HepG2 (cell line): ENCODE measurements around the gene AREL1. TPM values are rescaled to one million over a fixed set of nuclear protein-coding genes. Genes with fewer than 3 reads are reported as not detected.

Experiments
- ATAC-seq: fragments of 200-7000 bp; cut with Tn5 transposase; 3 replicates; pipeline ENCODE4 v1.9.1; 2020; ENCODE audit warnings: mild to moderate bottlenecking, moderate library complexity
- BruUV-seq: library from RNA; stranded (reverse); fragments of 400-500 nt; replicated peaks from 2 replicates; lab custom pipeline; 2021; lab: Mats Ljungman, UMichigan
- CTCF ChIA-PET: fragments of 300-600 bp; formaldehyde crosslinking; extraction: SDS; loops from one replicate; lab custom pipeline; 2021; ENCODE audit warnings: low total read pairs, inconsistent platforms, low intra/inter-chr PET ratio; lab: Yijun Ruan, JAX
- POLR2A ChIA-PET: fragments of 350-600 bp; sonication (Branson Sonifier 250); formaldehyde crosslinking; loops from one replicate; lab custom pipeline; 2020; ENCODE audit warnings: antibody characterized with exemption, inconsistent platforms; lab: Yijun Ruan, JAX
- DNase-seq: peaks from one replicate; pipeline ENCODE4 v3.0.0-alpha.2; 2015; ENCODE audit warnings: low spot score
- FAIRE-seq: peaks from 3 replicates; lab custom pipeline; 2011; peaks lifted over from hg19 to GRCh38; lab: Jason Lieb, UNC
- H2AFZ ChIP-seq: one replicate; pipeline ENCODE4 v1.6.1; 2011; ENCODE audit warnings: low read length, inconsistent platforms
- H3K27ac ChIP-seq: fragments of 300-600 bp; 3 replicates; pipeline ENCODE4 v1.8.0; 2011; ENCODE audit warnings: mixed run types, mild to moderate bottlenecking, mixed read lengths, low read length, inconsistent platforms; ENCODE audit not compliant: insufficient read depth; ENCODE audit errors: extremely low read length
- H3K27me3 ChIP-seq, 2 experiments: fragments of 200-600 bp in 1 of 2; 2 replicates in 1 of 2; 3 replicates in 1 of 2; pipeline versions ENCODE4 v1.6.0 to v1.8.0; 2011; ENCODE audit warnings: low read length in 2 of 2, mild to moderate bottlenecking in 2 of 2, moderate library complexity in 2 of 2, inconsistent platforms in 1 of 2; ENCODE audit not compliant: insufficient read depth in 2 of 2, control insufficient read depth in 1 of 2
- H3K36me3 ChIP-seq, 2 experiments: fragments of 200-600 bp in 1 of 2; replicated peaks in 1 of 2; 2 replicates in 1 of 2; 3 replicates in 1 of 2; pipeline versions ENCODE4 v1.5.1 to v1.8.0; 2011; ENCODE audit warnings: low read length in 2 of 2, inconsistent platforms in 1 of 2; ENCODE audit not compliant: insufficient read depth in 2 of 2, control insufficient read depth in 1 of 2
- H3K4me1 ChIP-seq: 2 replicates; pipeline ENCODE4 v1.5.1; 2012; ENCODE audit warnings: low read length, inconsistent platforms; ENCODE audit not compliant: insufficient read depth
- H3K4me2 ChIP-seq: 2 replicates; pipeline ENCODE4 v1.6.0; 2011; ENCODE audit warnings: low read depth, low read length, inconsistent platforms
- H3K4me3 ChIP-seq, 3 experiments: fragments of 200-600 bp in 1 of 3; sonication (generic), shearing (Covaris generic) in 1 of 3; replicated peaks in 1 of 3; 2 replicates each; pipeline ENCODE4 v1.5.1; 2011 to 2016; ENCODE audit warnings: low read length in 3 of 3, inconsistent platforms in 2 of 3, low read depth in 2 of 3, mild to moderate bottlenecking in 2 of 3, control low read depth in 1 of 3, mixed read lengths in 1 of 3; ENCODE audit not compliant: insufficient read depth in 1 of 3
- H3K79me2 ChIP-seq: one replicate; pipeline ENCODE4 v1.6.1; 2011; ENCODE audit warnings: low read length, inconsistent platforms; ENCODE audit not compliant: insufficient read depth
- H3K9ac ChIP-seq: 2 replicates; pipeline ENCODE4 v1.6.0; 2011; ENCODE audit warnings: mild to moderate bottlenecking, low read depth, low read length, inconsistent platforms; ENCODE audit not compliant: insufficient read depth
- H3K9me3 ChIP-seq: 2 replicates; pipeline ENCODE4 v1.5.1; 2012; ENCODE audit warnings: mild to moderate bottlenecking, low read length
- H4K20me1 ChIP-seq: 2 replicates; pipeline ENCODE4 v1.6.0; 2011; ENCODE audit warnings: inconsistent platforms, mild to moderate bottlenecking, low read length, moderate library complexity; ENCODE audit not compliant: insufficient read depth
- CBX5 ChIP-seq: sonication (generic); formaldehyde crosslinking; IDR thresholded peaks from 2 replicates; pipeline ENCODE4 v1.4.0; 2020; ENCODE audit warnings: missing genetic modification reagents, borderline replicate concordance
- CENPT ChIP-seq: sonication (generic); formaldehyde crosslinking; IDR thresholded peaks from 2 replicates; pipeline ENCODE4 v1.8.0; 2022; ENCODE audit warnings: low read depth, mild to moderate bottlenecking, moderate library complexity, missing genetic modification reagents
- E2F1 ChIP-seq: sonication (generic); formaldehyde crosslinking; IDR thresholded peaks from 2 replicates; pipeline ENCODE4 v1.5.0; 2020; ENCODE audit warnings: missing genetic modification reagents
- KDM3A ChIP-seq: IDR thresholded peaks from 2 replicates; pipeline ENCODE4 v1.6.1; 2018; ENCODE audit warnings: low read depth, missing compliant biosample characterization
- MBD4 ChIP-seq: IDR thresholded peaks from 2 replicates; pipeline ENCODE4 v1.6.1; 2012; ENCODE audit warnings: low read length, inconsistent platforms, borderline replicate concordance
- NRL ChIP-seq: sonication (generic); formaldehyde crosslinking; IDR thresholded peaks from 2 replicates; pipeline ENCODE4 v1.5.0; 2020; ENCODE audit warnings: missing genetic modification reagents, mild to moderate bottlenecking, moderate library complexity, borderline replicate concordance
- RFX1 ChIP-seq: fragments of 450-650 bp; IDR thresholded peaks from 2 replicates; pipeline ENCODE4 v1.6.1; 2017
- ZBTB25 ChIP-seq: IDR thresholded peaks from 2 replicates; pipeline ENCODE4 v1.6.1; 2018; ENCODE audit warnings: missing genetic modification reagents
- ZC3H4 ChIP-seq: sonication (generic); formaldehyde crosslinking; IDR thresholded peaks from 2 replicates; pipeline ENCODE4 v1.4.0; 2020; ENCODE audit warnings: missing genetic modification reagents, borderline replicate concordance
- ZNF326 ChIP-seq: sonication (generic); formaldehyde crosslinking; IDR thresholded peaks from 2 replicates; pipeline ENCODE4 v1.4.0; 2020; ENCODE audit warnings: missing genetic modification reagents, borderline replicate concordance
- ZNF34 ChIP-seq: sonication (generic); formaldehyde crosslinking; IDR thresholded peaks from 2 replicates; pipeline ENCODE4 v1.4.0; 2020; ENCODE audit warnings: mild to moderate bottlenecking, missing genetic modification reagents, borderline replicate concordance
- ZNF350 ChIP-seq: sonication (generic); formaldehyde crosslinking; IDR thresholded peaks from 2 replicates; pipeline ENCODE4 v1.4.0; 2020; ENCODE audit warnings: mild to moderate bottlenecking, low read depth, missing genetic modification reagents, borderline replicate concordance
- ZNF546 ChIP-seq: sonication (generic); formaldehyde crosslinking; conservative IDR thresholded peaks from 2 replicates; pipeline ENCODE4 v1.8.1; 2023; ENCODE audit warnings: mild to moderate bottlenecking, missing genetic modification reagents
- WGBS: methylation state at CpG from one replicate; pipeline ENCODE4 v1.1.6; 2017; ENCODE audit warnings: low lambda C conversion rate; 5-methylcytosine and 5-hydroxymethylcytosine counted together
- in situ Hi-C: cut with HindIII; loops from 2 replicates; pipeline ENCODE4 v1.10.0; 2017; ENCODE audit warnings: low pct_unique_long_range_greater_than_20kb; ENCODE audit not compliant: extremely low pct_ligation_motif_present
- intact Hi-C: fragments of 100-400 bp; cut with micrococcal nuclease; formaldehyde crosslinking; loops from one replicate; pipeline ENCODE4 v1.10.0; 2022; ENCODE audit not compliant: unreplicated experiment
- polyA plus RNA-seq, 8 experiments: library from polyadenylated mRNA; depleted of rRNA in 3 of 8; stranded (reverse) in 7 of 8; unstranded in 1 of 8; fragments of >200 nt; fragmentation: Illumina TruSeq in 4 of 8; extraction: Trizol in 4 of 8; gene quantifications; 2 replicates each; pipeline versions ENCODE4 v1.2.1 to v1.2.3, GENCODE V29; 2011 to 2016; ENCODE audit warnings: low read depth in 4 of 8, missing spikeins in 1 of 8, mixed read lengths in 1 of 8; ENCODE audit not compliant: insufficient read depth in 1 of 8
- total RNA-seq, 5 experiments: library from RNA; depleted of rRNA; stranded (reverse); fragments of >200 nt; fragmentation: Illumina TruSeq; extraction: Trizol; gene quantifications; 2 replicates each; pipeline ENCODE4 v1.2.3, GENCODE V29; 2016; ENCODE audit warnings: low read depth in 1 of 5
- TF ChIP-seq, protein P1 (sequence below): sonication (generic); formaldehyde crosslinking; IDR thresholded peaks from 2 replicates; pipeline ENCODE4 v1.4.0; 2020; ENCODE audit warnings: mild to moderate bottlenecking, missing genetic modification reagents

AREL1 gene
- total and polyA plus RNA-seq, 2 of the 13 experiments (the other 11 are each of a cell fraction or from before 2014, with no cell fraction given): 21.3 to 25.4 TPM

- no peak for TF ChIP-seq ZBTB25 (CRISPR knock-in tag)
- TF ChIP-seq KDM3A: no peak
Measured at GRCh38 chr14:74664717-74665116, 48.2 kb downstream of the AREL1 start (continued).

- no peak overlapping the region for H2AFZ ChIP-seq
- no peak overlapping the region for H3K4me2 ChIP-seq
- no peaks in the 10 kb centered on the region for H3K27me3 ChIP-seq
- in situ Hi-C loops: no loop called here
- no peaks in the 10 kb centered on the region for H3K79me2 ChIP-seq
- H3K36me3 ChIP-seq: peaks cover 9 to 52% of the 10 kb centered on the region in 2 experiments
- DNase-seq (no peak), FAIRE-seq (no peak), ATAC-seq (no peak)
- H3K9ac ChIP-seq: no peak overlapping the region
- POLR2A ChIA-PET: no interaction called here
- no peaks in the 10 kb centered on the region for H3K9me3 ChIP-seq
- intact Hi-C loops: no loop called here
- no peaks in the 10 kb centered on the region; the same call in 1 of the 2 replicates for H4K20me1 ChIP-seq
- WGBS: 97% methylated on average over 7 of the region's 7 CpGs
- H3K27ac ChIP-seq: no peak overlapping the region
- no TSS peak for BruUV-seq
- H3K4me3 ChIP-seq: no peak overlapping the region
- H3K4me1 ChIP-seq: no peaks in the 10 kb centered on the region
- CTCF ChIA-PET: no interaction called here
- TF ChIP-seq, protein P1, sequence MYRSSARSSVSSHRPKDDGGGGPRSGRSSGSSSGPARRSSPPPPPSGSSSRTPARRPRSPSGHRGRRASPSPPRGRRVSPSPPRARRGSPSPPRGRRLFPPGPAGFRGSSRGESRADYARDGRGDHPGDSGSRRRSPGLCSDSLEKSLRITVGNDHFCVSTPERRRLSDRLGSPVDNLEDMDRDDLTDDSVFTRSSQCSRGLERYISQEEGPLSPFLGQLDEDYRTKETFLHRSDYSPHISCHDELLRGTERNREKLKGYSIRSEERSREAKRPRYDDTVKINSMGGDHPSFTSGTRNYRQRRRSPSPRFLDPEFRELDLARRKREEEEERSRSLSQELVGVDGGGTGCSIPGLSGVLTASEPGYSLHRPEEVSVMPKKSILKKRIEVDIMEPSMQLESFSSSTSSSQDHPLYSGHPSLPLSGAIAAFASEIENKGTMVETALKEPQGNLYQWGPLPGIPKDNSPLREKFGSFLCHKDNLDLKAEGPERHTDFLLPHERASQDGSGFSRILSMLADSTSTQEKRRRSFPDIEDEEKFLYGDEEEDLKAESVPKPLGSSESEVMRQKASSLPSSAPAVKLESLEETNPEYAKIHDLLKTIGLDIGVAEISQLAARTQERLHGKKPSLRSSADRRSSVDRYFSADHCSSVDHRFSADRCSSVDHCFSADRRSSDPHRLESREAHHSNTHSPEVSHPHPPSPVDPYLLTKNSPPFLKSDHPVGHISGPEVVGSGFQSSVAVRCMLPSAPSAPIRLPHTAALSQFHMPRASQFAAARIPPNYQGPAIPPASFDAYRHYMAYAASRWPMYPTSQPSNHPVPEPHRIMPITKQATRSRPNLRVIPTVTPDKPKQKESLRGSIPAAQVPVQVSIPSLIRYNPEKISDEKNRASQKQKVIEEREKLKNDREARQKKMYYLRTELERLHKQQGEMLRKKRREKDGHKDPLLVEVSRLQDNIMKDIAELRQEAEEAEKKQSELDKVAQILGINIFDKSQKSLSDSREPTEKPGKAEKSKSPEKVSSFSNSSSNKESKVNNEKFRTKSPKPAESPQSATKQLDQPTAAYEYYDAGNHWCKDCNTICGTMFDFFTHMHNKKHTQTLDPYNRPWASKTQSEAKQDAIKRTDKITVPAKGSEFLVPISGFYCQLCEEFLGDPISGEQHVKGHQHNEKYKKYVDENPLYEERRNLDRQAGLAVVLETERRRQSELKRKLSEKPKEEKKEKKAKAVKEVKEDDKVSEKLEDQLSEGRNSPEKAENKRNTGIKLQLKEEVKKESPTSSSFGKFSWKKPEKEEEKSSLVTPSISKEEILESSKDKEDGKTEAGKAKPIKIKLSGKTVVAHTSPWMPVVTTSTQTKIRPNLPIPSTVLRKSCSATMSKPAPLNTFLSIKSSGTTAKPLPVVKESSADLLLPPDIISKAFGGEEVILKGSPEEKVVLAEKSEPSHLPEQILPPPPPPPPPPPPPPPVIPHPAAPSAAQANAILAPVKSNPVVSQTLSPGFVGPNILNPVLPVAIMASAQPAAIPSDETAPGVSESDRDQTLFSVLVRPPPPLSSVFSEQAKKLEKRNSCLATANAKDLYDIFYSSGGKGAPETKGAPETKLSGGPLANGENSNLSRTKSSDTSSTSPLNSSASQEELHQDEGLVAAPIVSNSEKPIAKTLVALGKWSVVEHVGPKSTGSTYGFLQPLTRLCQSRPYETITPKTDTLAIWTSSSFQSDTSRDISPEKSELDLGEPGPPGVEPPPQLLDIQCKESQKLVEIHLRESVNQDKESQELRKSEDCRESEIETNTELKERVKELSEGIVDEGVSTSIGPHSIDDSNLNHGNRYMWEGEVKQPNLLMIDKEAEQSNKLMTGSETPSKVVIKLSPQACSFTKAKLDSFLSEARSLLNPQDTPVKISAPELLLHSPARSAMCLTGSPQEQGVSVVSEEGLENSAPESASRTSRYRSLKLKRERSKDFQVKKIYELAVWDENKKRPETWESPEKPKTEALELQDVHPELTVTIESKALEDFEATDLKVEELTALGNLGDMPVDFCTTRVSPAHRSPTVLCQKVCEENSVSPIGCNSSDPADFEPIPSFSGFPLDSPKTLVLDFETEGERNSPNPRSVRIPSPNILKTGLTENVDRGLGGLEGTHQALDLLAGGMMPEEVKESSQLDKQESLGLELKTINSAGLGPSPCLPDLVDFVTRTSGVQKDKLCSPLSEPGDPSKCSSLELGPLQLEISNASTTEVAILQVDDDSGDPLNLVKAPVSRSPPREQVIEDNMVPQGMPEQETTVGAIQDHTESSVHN: no peak
- no peak for TF ChIP-seq ZNF350 (CRISPR knock-in tag)
- no peak for TF ChIP-seq ZNF546
- no peak for TF ChIP-seq ZC3H4 (CRISPR knock-in tag)
- no peak for TF ChIP-seq E2F1 (CRISPR knock-in tag)
- TF ChIP-seq ZNF326 (CRISPR knock-in tag): no peak
- no peak for TF ChIP-seq CENPT (CRISPR knock-in tag)
- TF ChIP-seq MBD4: no peak
- TF ChIP-seq RFX1: no peak
- TF ChIP-seq CBX5 (CRISPR knock-in tag): no peak
- no peak for TF ChIP-seq NRL (CRISPR knock-in tag)
- TF ChIP-seq ZNF34 (CRISPR knock-in tag): no peak
Measured at GRCh38 chr14:74663884-74664283, 49.0 kb downstream of the AREL1 start.
